K562 (cell line): ENCODE results near the gene ARMH4. TPM values are rescaled to one million over a fixed set of nuclear protein-coding genes. Genes with fewer than 3 reads are reported as not detected.
A peak's percentile ranks its signal among the peaks of the same experiment; 100 is the strongest.

Experiments
- ATAC-seq: fragments of 200-7000 bp; cut with Tn5 transposase; 3 replicates; pipeline ENCODE4 v1.9.1; 2020; ENCODE audit warnings: moderate library complexity
- Bru-seq: library from RNA; stranded (reverse); fragments of 400-500 nt; gene quantifications from one replicate; lab custom pipeline; 2021; lab: Mats Ljungman, UMichigan
- BruChase-seq, 2 experiments: library from RNA; stranded (reverse); fragments of 400-500 nt; gene quantifications; one replicate each; lab custom pipeline; 2021; lab: Mats Ljungman, UMichigan
- BruUV-seq: library from RNA; stranded (reverse); fragments of 400-500 nt; replicated peaks from 2 replicates; lab custom pipeline; 2021; lab: Mats Ljungman, UMichigan
- CTCF ChIA-PET: fragments of 300-600 bp; formaldehyde crosslinking; extraction: SDS; loops from one replicate; lab custom pipeline; 2021; ENCODE audit warnings: low intra/inter-chr PET ratio; lab: Yijun Ruan, JAX
- POLR2A ChIA-PET: fragments of 300-600, 350-650 bp; sonication (Branson Sonifier 250); formaldehyde crosslinking; extraction: SDS; loops from one replicate; lab custom pipeline; 2021; ENCODE audit warnings: antibody characterized with exemption, inconsistent platforms; lab: Yijun Ruan, JAX
- DNase-seq, 4 experiments: peaks; one replicate each; pipeline versions ENCODE4 v3.0.0 to v3.0.0-alpha.2; 2011 to 2018; ENCODE audit warnings: low spot score in 3 of 4, mixed read lengths in 3 of 4; ENCODE audit errors: extremely low read depth in 1 of 4
- FAIRE-seq: peaks from 2 replicates; lab custom pipeline; 2011; peaks lifted over from hg19 to GRCh38; lab: Jason Lieb, UNC
- H2AFZ ChIP-seq: 2 replicates; pipeline ENCODE4 v1.6.0; 2011; ENCODE audit warnings: low read depth, low read length, control low read depth, inconsistent platforms
- H3K27ac ChIP-seq: fragments of 200-600 bp; 3 replicates; pipeline ENCODE4 v1.8.0; 2011; ENCODE audit warnings: low read depth, mild to moderate bottlenecking, control low read depth, inconsistent platforms, low read length, moderate library complexity, mixed read lengths; ENCODE audit errors: extremely low read depth
- H3K27me3 ChIP-seq, 2 experiments: fragments of 300-600 bp in 1 of 2; 2 replicates in 1 of 2; 3 replicates in 1 of 2; pipeline versions ENCODE4 v1.6.0 to v1.8.0; 2011; ENCODE audit warnings: inconsistent platforms in 2 of 2, low read length in 2 of 2, mild to moderate bottlenecking in 1 of 2, mixed read lengths in 1 of 2, moderate library complexity in 1 of 2; ENCODE audit not compliant: control insufficient read depth in 2 of 2, insufficient read depth in 2 of 2
- H3K36me3 ChIP-seq: fragments of 300-600 bp; 3 replicates; pipeline ENCODE4 v1.8.0; 2011; ENCODE audit warnings: mild to moderate bottlenecking, low read length, inconsistent platforms; ENCODE audit not compliant: control insufficient read depth, insufficient read depth
- H3K4me1 ChIP-seq, 2 experiments: fragments of 200-600 bp in 1 of 2; replicated peaks in 1 of 2; 2 replicates in 1 of 2; 3 replicates in 1 of 2; pipeline versions ENCODE4 v1.5.1 to v1.8.0; 2011; ENCODE audit warnings: inconsistent platforms in 2 of 2, low read length in 2 of 2, mild to moderate bottlenecking in 1 of 2, mixed read lengths in 1 of 2, moderate library complexity in 1 of 2; ENCODE audit not compliant: control insufficient read depth in 2 of 2, insufficient read depth in 2 of 2
- H3K4me2 ChIP-seq: 2 replicates; pipeline ENCODE4 v1.6.1; 2011; ENCODE audit warnings: low read length, control low read depth, inconsistent platforms, mixed read lengths; ENCODE audit not compliant: insufficient read depth
- H3K4me3 ChIP-seq: fragments of 200-600 bp; sonication (generic), shearing (Covaris generic); 2 replicates; pipeline ENCODE4 v1.5.1; 2016; ENCODE audit warnings: control low read depth, inconsistent platforms
- H3K79me2 ChIP-seq: fragments of 200-600 bp; 3 replicates; pipeline ENCODE4 v1.8.0; 2011; ENCODE audit warnings: low read length, inconsistent platforms; ENCODE audit not compliant: control insufficient read depth, insufficient read depth
- H3K9ac ChIP-seq, 2 experiments: 2 replicates each; pipeline versions ENCODE4 v1.6.0 to v1.6.1; 2011; ENCODE audit warnings: low read depth in 2 of 2, low read length in 2 of 2, control low read depth in 1 of 2, inconsistent platforms in 1 of 2, mild to moderate bottlenecking in 1 of 2, mixed read lengths in 1 of 2; ENCODE audit not compliant: insufficient read depth in 1 of 2
- H3K9me1 ChIP-seq: one replicate; pipeline ENCODE4 v1.6.0; 2011; ENCODE audit warnings: inconsistent platforms, mild to moderate bottlenecking, low read length, moderate library complexity; ENCODE audit not compliant: control insufficient read depth, insufficient read depth
- H3K9me3 ChIP-seq: replicated peaks from 2 replicates; pipeline ENCODE4 v1.5.1; 2011; ENCODE audit warnings: low read depth, low read length, inconsistent platforms; ENCODE audit not compliant: control insufficient read depth, insufficient read depth
- H4K20me1 ChIP-seq: replicated peaks from 2 replicates; pipeline ENCODE4 v1.6.1; 2011; ENCODE audit warnings: low read length, inconsistent platforms, mixed read lengths; ENCODE audit not compliant: control insufficient read depth, insufficient read depth
- CREBBP ChIP-seq: IDR thresholded peaks from one replicate; pipeline ENCODE4 v1.6.1; 2012; ENCODE audit warnings: low read depth, mild to moderate bottlenecking, control low read depth, inconsistent platforms, low read length
- MED1 ChIP-seq: sonication (generic); formaldehyde crosslinking; IDR thresholded peaks from 2 replicates; pipeline ENCODE4 v1.8.1; 2023; ENCODE audit warnings: missing genetic modification reagents, borderline replicate concordance
- MYC ChIP-seq, 2 experiments: fragments of 250-450 bp in 1 of 2; sonication (Bioruptor Pico) in 1 of 2; IDR thresholded peaks; 2 replicates each; pipeline versions ENCODE4 v1.5.1 to v1.6.1; 2012 to 2021; ENCODE audit warnings: low read depth in 2 of 2, borderline replicate concordance in 1 of 2, improper control_type of control experiment in 1 of 2, low read length in 1 of 2, mild to moderate bottlenecking in 1 of 2, moderate library complexity in 1 of 2
- ZBED1 ChIP-seq: IDR thresholded peaks from 2 replicates; pipeline ENCODE4 v1.6.1; 2014
- ZBTB17 ChIP-seq: fragments of 450-650 bp; formaldehyde crosslinking; IDR thresholded peaks from 2 replicates; pipeline ENCODE4 v1.4.0; 2020; ENCODE audit warnings: mild to moderate bottlenecking
- WGBS: fragments of 100-300 bp; shearing (Covaris generic); methylation state at CpG from one replicate; pipeline ENCODE4 v1.1.6; 2016; ENCODE audit warnings: low coverage, mixed read lengths; ENCODE audit not compliant: insufficient coverage; ENCODE audit errors: missing lambda C conversion rate; 5-methylcytosine and 5-hydroxymethylcytosine counted together
- in situ Hi-C: fragments of 300-500 bp; cut with MboI; formaldehyde crosslinking; loops from 4 replicates; pipeline ENCODE4 v1.15.0; 2018; ENCODE audit warnings: inconsistent platforms, mixed read lengths
- intact Hi-C: fragments of 100-400 bp; cut with micrococcal nuclease; formaldehyde crosslinking; loops from 2 replicates; pipeline ENCODE4 v1.14.2; 2022
- long read RNA-seq, 3 experiments: library from polyadenylated mRNA in 2 of 3; library from RNA in 1 of 3; unstranded in 2 of 3; stranded (forward) in 1 of 3; transcript quantifications; one replicate each; pipeline ENCODE4 v2.0.0, GENCODE V29; 2019 to 2022
- polyA minus RNA-seq, 3 experiments: library from RNA; depleted of rRNA, polyadenylated mRNA; stranded (reverse); fragments of >200 nt; gene quantifications; 2 replicates each; pipeline ENCODE4 v1.2.3, GENCODE V29; 2011
- polyA plus RNA-seq, 8 experiments: library from polyadenylated mRNA; depleted of rRNA in 4 of 8; stranded (reverse) in 5 of 8; unstranded in 3 of 8; fragments of >200 nt; fragmentation: Nextera tagmentation in 2 of 8; fragmentation: Illumina TruSeq in 1 of 8; extraction: Ambion mirVana in 2 of 8; extraction: Trizol in 1 of 8; gene quantifications; 2 replicates each; pipeline versions ENCODE4 v1.2.1 to v1.2.3, GENCODE V29; 2011 to 2014; ENCODE audit warnings: inconsistent platforms in 1 of 8, missing spikeins in 1 of 8
- total RNA-seq, 7 experiments: library from RNA; depleted of rRNA in 6 of 7; stranded (reverse); fragments of >200 nt in 6 of 7; fragmentation: Illumina TruSeq in 2 of 7; extraction: Trizol in 2 of 7; gene quantifications; 2 replicates each; pipeline versions ENCODE4 v1.2.1 to v1.2.3, GENCODE V29; 2011 to 2021; ENCODE audit warnings: low replicate concordance in 1 of 7
- TF ChIP-seq, protein P1 (sequence below), 3 experiments: IDR thresholded peaks in 2 of 3; conservative IDR thresholded peaks in 1 of 3; 2 replicates each; pipeline ENCODE4 v1.5.1; 2011 to 2012; ENCODE audit warnings: low read length in 3 of 3, mild to moderate bottlenecking in 3 of 3, control low read depth in 2 of 3, improper control_type of control experiment in 1 of 3, inconsistent platforms in 1 of 3, low read depth in 1 of 3, mixed read lengths in 1 of 3, moderate library complexity in 1 of 3; ENCODE audit not compliant: insufficient read depth in 2 of 3

ARMH4 gene, protein sequence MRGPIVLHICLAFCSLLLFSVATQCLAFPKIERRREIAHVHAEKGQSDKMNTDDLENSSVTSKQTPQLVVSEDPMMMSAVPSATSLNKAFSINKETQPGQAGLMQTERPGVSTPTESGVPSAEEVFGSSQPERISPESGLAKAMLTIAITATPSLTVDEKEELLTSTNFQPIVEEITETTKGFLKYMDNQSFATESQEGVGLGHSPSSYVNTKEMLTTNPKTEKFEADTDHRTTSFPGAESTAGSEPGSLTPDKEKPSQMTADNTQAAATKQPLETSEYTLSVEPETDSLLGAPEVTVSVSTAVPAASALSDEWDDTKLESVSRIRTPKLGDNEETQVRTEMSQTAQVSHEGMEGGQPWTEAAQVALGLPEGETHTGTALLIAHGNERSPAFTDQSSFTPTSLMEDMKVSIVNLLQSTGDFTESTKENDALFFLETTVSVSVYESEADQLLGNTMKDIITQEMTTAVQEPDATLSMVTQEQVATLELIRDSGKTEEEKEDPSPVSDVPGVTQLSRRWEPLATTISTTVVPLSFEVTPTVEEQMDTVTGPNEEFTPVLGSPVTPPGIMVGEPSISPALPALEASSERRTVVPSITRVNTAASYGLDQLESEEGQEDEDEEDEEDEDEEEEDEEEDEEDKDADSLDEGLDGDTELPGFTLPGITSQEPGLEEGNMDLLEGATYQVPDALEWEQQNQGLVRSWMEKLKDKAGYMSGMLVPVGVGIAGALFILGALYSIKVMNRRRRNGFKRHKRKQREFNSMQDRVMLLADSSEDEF
- 0.23 and 0.51 TPM in 2 replicates for total RNA-seq (2011; cell fraction: chromatin; rRNA removed; ENCODE audit: low replicate concordance)
- total RNA-seq (2011; cell fraction: nucleolus; rRNA removed) = 25.1 and 26.7 TPM in 2 replicates
- 0.15 and 3.4 TPM in 2 replicates for total RNA-seq (2011; cell fraction: nucleoplasm; rRNA removed)
- total RNA-seq (2014; rRNA removed) = 0.04 TPM in 1 of 2 replicates, not detected in the other
- total RNA-seq (2014; rRNA removed; fragmentation: Illumina TruSeq; extraction: Trizol) = 0.22 and 0.38 TPM in 2 replicates
- total RNA-seq (2015; rRNA removed; fragmentation: Illumina TruSeq; extraction: Trizol) = 0.45 TPM in 1 of 2 replicates, not detected in the other
- total RNA-seq (2021) = 0.07 and 0.27 TPM in 2 replicates
- 0.07 and 0.16 TPM in 2 replicates for polyA plus RNA-seq (2011; rRNA removed)
- polyA plus RNA-seq (2011; cell fraction: cytosol; rRNA removed) = 0.07 TPM in 1 of 2 replicates, not detected in the other
- 0.31 TPM in 1 of 2 replicates, not detected in the other for polyA plus RNA-seq (2011; cell fraction: nucleus; rRNA removed)
- polyA plus RNA-seq (2012) = 0.07 and 0.36 TPM in 2 replicates
- 0.06 and 0.08 TPM in 2 replicates for polyA plus RNA-seq (2014; fragmentation: Illumina TruSeq; extraction: Trizol)
- under 1 TPM; 0.73 to 0.98 TPM for polyA plus RNA-seq (2014; fragmentation: Nextera tagmentation; extraction: Ambion mirVana)
- polyA plus RNA-seq (2014; rRNA removed) = 0.01 and 0.07 TPM in 2 replicates
- polyA minus RNA-seq (2011; rRNA and poly(A)+ RNA removed) = 0.04 and 0.42 TPM in 2 replicates
- not detected in 2 replicates for polyA minus RNA-seq (2011; cell fraction: cytosol; rRNA and poly(A)+ RNA removed)
- polyA minus RNA-seq (2011; cell fraction: nucleus; rRNA and poly(A)+ RNA removed) = 50.2 and 94.3 TPM in 2 replicates
- percentile 18 among the genes with signal in this experiment for Bru-seq, nascent RNA
- percentile 17 among the genes with signal in this experiment for BruChase-seq, experiment 1, labeled RNA remaining after a 2-hour chase
- percentile 16 among the genes with signal in this experiment for BruChase-seq, experiment 2, labeled RNA remaining after a 6-hour chase
- long read RNA-seq, experiment 1, partial matches to known transcripts = 0 of 14 reads
- long read RNA-seq, experiment 1, other reads (novel, unspliced or antisense) = 14 of 14 reads
- long read RNA-seq, experiment 2 = 0 reads
- long read RNA-seq, experiment 3 = 0 reads

DNA sequence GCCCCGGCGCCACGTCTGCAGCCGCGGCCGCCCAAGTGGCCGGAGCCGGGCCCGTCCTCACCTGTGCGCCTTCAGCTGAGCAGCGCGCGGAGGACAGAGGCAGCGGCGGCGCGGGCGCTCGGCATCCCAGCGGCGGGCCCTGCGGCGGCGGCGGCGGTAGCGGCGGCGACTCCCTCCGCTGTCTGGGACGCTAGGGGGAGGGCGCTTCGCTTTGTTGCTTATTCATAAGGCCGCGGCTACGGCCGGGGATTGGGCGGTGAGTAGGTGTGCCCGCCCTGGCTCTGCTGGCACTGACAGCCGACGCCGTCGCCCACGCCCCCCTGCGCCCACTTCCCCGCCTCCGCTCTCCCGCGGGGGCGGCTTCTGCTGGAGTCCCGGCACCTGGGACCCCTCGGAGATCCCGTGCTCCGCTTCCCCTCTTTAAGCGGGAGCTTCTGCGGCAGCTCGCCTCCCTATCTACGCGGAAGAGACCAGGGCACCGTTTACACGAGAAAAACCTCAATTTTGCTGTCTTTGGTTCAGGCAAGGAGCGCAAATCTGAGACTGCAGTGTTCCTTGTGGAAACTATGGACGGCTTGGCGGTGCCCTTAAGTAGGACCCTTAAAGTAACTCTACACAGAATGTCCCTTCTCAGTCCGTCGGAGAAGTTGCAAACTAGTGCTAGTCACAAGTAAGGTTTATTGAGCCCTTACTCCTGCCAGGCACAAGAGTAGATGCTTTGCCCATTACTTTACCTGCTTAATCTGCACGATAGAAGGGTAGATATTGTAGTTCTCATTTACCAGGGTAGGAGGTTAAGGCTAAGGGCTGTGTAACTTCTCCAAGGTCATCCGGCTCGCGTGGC, at the start of gene ARMH4:
ARMH4 (minus strand) TSS at position 200 of the 844 bp plus-strand sequence. CDS start 12,855 bp downstream, outside the sequence.
- peak; percentile 98 for ATAC-seq
- BruUV-seq = no TSS peak
- H3K79me2 ChIP-seq = no peaks in the 10 kb centered on the region
- intact Hi-C loops (no loop called here), in situ Hi-C loops (no loop called here)
- H3K27me3 ChIP-seq = peaks cover 15 to 16% of the 10 kb centered on the region in 2 experiments; a peak in 4 of 5 replicates
- peak; percentile 72 to 78 (median 74) for DNase-seq
- no peaks in the 10 kb centered on the region for H3K36me3 ChIP-seq
- H3K9me1 ChIP-seq = no peaks in the 10 kb centered on the region
- CTCF ChIA-PET = no interaction called here
- POLR2A ChIA-PET = no interaction called here
- H3K4me2 ChIP-seq = peak within 1 kb of the TSS; percentile 86
- FAIRE-seq = no peak
- peak within 1 kb of the TSS; percentile 46 for H3K4me3 ChIP-seq
- H3K27ac ChIP-seq = no peak within 1 kb of the TSS; the same call in 2 of the 3 replicates
- H4K20me1 ChIP-seq = no peaks in the 10 kb centered on the region
- no peaks in the 10 kb centered on the region; the same call in 1 of the 2 replicates for H3K9me3 ChIP-seq
- H3K9ac ChIP-seq = peak within 1 kb of the TSS; percentile 49 to 86
- peak within 1 kb of the TSS; percentile 94 for H2AFZ ChIP-seq
- peaks cover 3 to 11% of the 10 kb centered on the region in 2 experiments; a peak in 4 of 5 replicates for H3K4me1 ChIP-seq
- WGBS = 16% methylated on average over 9 of the region's 70 CpGs
- no peak for TF ChIP-seq ZBTB17 (CRISPR knock-in tag)
- TF ChIP-seq ZBED1 = no peak
- no peak for TF ChIP-seq MYC (IDR thresholded peaks at IDR 0.05; ENCODE audit: low read depth, low read length)
- no peak for TF ChIP-seq MYC (CRISPR knock-in tag; IDR thresholded peaks at IDR 0.05; ENCODE audit: borderline replicate concordance, low read depth)
- TF ChIP-seq, protein P1, sequence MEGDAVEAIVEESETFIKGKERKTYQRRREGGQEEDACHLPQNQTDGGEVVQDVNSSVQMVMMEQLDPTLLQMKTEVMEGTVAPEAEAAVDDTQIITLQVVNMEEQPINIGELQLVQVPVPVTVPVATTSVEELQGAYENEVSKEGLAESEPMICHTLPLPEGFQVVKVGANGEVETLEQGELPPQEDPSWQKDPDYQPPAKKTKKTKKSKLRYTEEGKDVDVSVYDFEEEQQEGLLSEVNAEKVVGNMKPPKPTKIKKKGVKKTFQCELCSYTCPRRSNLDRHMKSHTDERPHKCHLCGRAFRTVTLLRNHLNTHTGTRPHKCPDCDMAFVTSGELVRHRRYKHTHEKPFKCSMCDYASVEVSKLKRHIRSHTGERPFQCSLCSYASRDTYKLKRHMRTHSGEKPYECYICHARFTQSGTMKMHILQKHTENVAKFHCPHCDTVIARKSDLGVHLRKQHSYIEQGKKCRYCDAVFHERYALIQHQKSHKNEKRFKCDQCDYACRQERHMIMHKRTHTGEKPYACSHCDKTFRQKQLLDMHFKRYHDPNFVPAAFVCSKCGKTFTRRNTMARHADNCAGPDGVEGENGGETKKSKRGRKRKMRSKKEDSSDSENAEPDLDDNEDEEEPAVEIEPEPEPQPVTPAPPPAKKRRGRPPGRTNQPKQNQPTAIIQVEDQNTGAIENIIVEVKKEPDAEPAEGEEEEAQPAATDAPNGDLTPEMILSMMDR (IDR thresholded peaks at IDR 0.05 in 2 of 3, conservative IDR thresholded peaks at IDR 0.05 in 1 of 3; ENCODE audit: insufficient read depth in 2 of 3, low read depth in 1 of 3, low read length in 3 of 3) = 0 out of 6 replicates have a peak, but pooled peaks of 1 of the 3 experiments have one; percentile 11
- TF ChIP-seq MED1 = no peak
- TF ChIP-seq CREBBP = no peak
